Vein endothelial cell (primary cell): ENCODE results near the gene MROH2A. TPM values are rescaled to one million over a fixed set of nuclear protein-coding genes. Genes with fewer than 3 reads are reported as not detected.

Experiments used
- total RNA-seq: library from RNA; depleted of rRNA; stranded (reverse); fragments of >200 nt; gene quantifications from 2 replicates; pipeline ENCODE4 v1.2.3, GENCODE V29; 2012

The MROH2A gene, protein sequence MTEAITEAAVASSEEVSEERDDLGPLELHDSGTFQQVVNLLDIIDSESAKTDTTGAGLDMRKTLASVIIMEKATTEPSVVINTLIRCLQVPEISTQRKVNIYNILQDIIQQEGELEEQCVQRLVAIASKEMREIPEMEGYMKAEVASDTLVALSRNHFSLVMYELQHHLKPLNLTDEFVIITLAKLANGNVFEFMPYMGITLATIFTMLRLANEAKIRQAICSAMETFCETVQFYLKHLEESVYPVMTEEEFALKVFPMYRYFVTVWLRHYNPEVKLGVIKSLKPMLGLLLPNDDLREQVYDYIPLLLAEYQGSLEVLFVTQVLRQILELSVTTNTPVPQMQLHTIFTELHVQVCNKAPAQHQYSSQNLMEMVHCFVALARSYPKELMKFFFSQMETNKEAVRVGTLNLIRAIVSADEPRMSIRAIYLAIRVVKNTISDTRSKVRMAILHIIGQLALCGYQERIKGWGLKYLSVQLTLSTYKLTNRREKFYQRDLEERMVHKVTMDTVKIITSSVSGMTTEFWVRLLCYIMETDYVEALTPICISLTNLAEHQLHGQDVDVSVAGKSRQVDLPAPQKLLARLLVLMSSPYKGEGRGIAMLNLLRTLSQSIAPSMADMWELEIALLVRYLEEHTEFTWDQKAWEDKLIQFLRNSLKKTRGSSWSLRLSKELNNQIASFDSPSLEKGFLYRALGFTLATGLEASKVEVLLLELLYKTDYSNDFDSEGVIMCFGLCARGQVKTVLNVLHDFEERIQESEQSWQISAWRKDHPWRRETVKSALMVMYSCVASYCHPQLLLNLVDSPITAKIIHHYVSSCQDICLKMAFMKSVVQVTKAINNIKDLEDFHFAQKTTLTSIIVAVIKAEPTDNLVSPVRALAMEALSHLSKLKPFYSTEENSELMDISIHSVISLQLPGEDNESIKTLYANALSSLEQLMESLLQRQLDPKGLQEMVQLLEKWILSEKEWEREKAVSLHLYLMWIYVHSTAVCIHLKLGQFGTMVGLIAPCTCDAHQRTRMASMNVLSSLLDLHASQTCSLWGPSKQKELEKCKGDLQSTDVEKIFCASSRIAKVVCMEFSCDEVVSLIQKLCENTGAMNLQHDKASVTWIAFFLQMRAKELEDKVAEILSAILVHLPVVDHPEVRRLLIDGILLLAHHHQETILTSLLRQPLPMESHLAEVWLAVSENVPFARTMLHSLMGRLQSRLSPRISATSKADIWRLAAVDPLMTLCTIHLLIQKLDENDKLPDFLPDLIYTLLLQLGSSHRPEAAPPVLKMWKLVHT (N-terminal part only)
- total RNA-seq, result not detected in 2 replicates

GRCh38 chr2:233778030-233778429 is at the start of gene MROH2A:
Gene MROH2A, plus strand, starts transcription at chr2:233778330. Its CDS starts 1,029 bp downstream, at chr2:233779359.

DNA sequence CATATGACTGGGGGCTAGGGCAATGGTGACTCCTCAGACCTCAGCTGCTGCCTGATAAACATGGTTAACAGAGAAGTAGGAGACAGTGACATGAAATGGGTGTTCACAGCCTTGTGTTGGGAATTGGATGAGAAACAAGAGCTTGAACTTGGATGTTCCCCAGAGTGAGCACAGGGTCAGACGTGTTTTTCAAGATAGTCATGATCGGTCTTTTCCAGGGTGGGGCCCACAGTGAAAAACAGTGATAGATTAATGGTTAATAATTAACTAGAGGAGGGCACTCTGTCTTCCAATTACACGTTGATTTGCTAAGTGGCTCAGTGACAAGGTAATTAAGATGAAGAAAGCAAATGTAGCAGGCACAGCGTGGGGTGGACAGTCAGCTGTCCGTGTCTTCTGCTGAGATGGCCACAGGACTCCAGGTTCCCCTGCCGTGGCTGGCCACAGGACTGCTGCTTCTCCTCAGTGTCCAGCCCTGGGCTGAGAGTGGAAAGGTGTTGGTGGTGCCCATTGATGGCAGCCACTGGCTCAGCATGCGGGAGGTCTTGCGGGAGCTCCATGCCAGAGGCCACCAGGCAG is 49.3 kb upstream of the MROH2A start, which contains the start of gene UGT1A3:
UGT1A3 (plus strand) TSS at position 320 of the 579 bp plus-strand sequence; CDS start at position 405, 85 bp downstream.

GRCh38 chr2:233760043-233760442 is 18.1 kb upstream of the MROH2A start, which contains the start of gene UGT1A1:
Gene UGT1A1, plus strand, starts transcription at chr2:233760270. Its CDS starts 18 bp downstream, at chr2:233760288.

GRCh38 chr2:233854241-233854981 is 76.3 kb downstream of the MROH2A start, which contains the start of gene HJURP:
Gene HJURP, minus strand, starts transcription at chr2:233854535. Its CDS starts 35 bp downstream, at chr2:233854500.

GRCh38 chr2:233867993-233868532 is 89.9 kb downstream of the MROH2A start, which contains the start of gene MSL3B:
Gene MSL3B, minus strand, starts transcription at chr2:233868386.

Other genes starting within 250 kb of the MROH2A start
- 23.5 and 24.8 TPM in 2 replicates for gene USP40, start 211.5 kb upstream of the MROH2A start, total RNA-seq
- gene UGT1A8, start 160.7 kb upstream of the MROH2A start, total RNA-seq, result not detected in 2 replicates
- gene UGT1A10, start 141.9 kb upstream of the MROH2A start, total RNA-seq, result not detected in 2 replicates
- not detected in 2 replicates for gene UGT1A9, start 106.4 kb upstream of the MROH2A start, total RNA-seq
- gene UGT1A7, start 96.4 kb upstream of the MROH2A start, total RNA-seq, result not detected in 2 replicates
- gene UGT1A6, start 85.4 kb upstream of the MROH2A start, total RNA-seq, result not detected in 2 replicates
- not detected in 2 replicates for gene UGT1A5, start 65.4 kb upstream of the MROH2A start, total RNA-seq
- gene UGT1A4, start 59.6 kb upstream of the MROH2A start, total RNA-seq, result not detected in 2 replicates
- gene UGT1A3, start 49.3 kb upstream of the MROH2A start, total RNA-seq, result not detected in 2 replicates
- gene UGT1A1, start 18.1 kb upstream of the MROH2A start, total RNA-seq, result not detected in 2 replicates
- gene HJURP, start 76.2 kb downstream of the MROH2A start, total RNA-seq, result 14.7 and 25.5 TPM in 2 replicates
- gene TRPM8, start 139.0 kb downstream of the MROH2A start, total RNA-seq, result not detected in 2 replicates